Mesendoderm (in vitro differentiated cells): ENCODE results near the gene TENT5C.

ENCODE experiments used
- DNase-seq: peaks from one replicate; pipeline ENCODE4 v3.0.0; 2013
- H2AK5ac ChIP-seq: 2 replicates; pipeline ENCODE4 v1.6.1; 2013; ENCODE audit warnings: low read length, inconsistent platforms
- H2BK120ac ChIP-seq: 2 replicates; pipeline ENCODE4 v1.6.1; 2013; ENCODE audit warnings: low read depth, mild to moderate bottlenecking, low read length, moderate library complexity, mixed read lengths
- H2BK15ac ChIP-seq: replicated peaks from 2 replicates; pipeline ENCODE4 v1.6.1; 2013; ENCODE audit warnings: low read depth, mild to moderate bottlenecking, moderate library complexity
- H2BK5ac ChIP-seq: 2 replicates; pipeline ENCODE4 v1.6.1; 2013; ENCODE audit warnings: low read length, inconsistent platforms
- H3K18ac ChIP-seq: 2 replicates; pipeline ENCODE4 v1.6.1; 2013; ENCODE audit warnings: mild to moderate bottlenecking, low read length, mixed read lengths
- H3K23ac ChIP-seq: one replicate; pipeline ENCODE4 v1.6.1; 2013; ENCODE audit warnings: low read length
- H3K27ac ChIP-seq: 2 replicates; pipeline ENCODE4 v1.5.1; 2013; ENCODE audit warnings: low read depth, mild to moderate bottlenecking, inconsistent platforms, low read length, moderate library complexity
- H3K27me3 ChIP-seq: 2 replicates; pipeline ENCODE4 v1.6.1; 2013; ENCODE audit warnings: low read length, control low read depth, mild to moderate bottlenecking, inconsistent platforms; ENCODE audit not compliant: insufficient read depth, poor library complexity
- H3K36me3 ChIP-seq: 2 replicates; pipeline ENCODE4 v1.6.1; 2013; ENCODE audit warnings: low read length, inconsistent platforms; ENCODE audit not compliant: control insufficient read depth, insufficient read depth
- H3K4ac ChIP-seq: one replicate; pipeline ENCODE4 v1.6.1; 2013; ENCODE audit warnings: low read depth, mild to moderate bottlenecking, low read length, moderate library complexity
- H3K4me1 ChIP-seq: 2 replicates; pipeline ENCODE4 v1.6.1; 2013; ENCODE audit warnings: low read depth, low read length, inconsistent platforms; ENCODE audit not compliant: control insufficient read depth
- H3K4me2 ChIP-seq: 2 replicates; pipeline ENCODE4 v1.6.1; 2013; ENCODE audit warnings: low read length
- H3K4me3 ChIP-seq: 2 replicates; pipeline ENCODE4 v1.5.1; 2013; ENCODE audit warnings: mild to moderate bottlenecking, low read length
- H3K56ac ChIP-seq: one replicate; pipeline ENCODE4 v1.6.1; 2013; ENCODE audit warnings: low read length
- H3K79me1 ChIP-seq: 2 replicates; pipeline ENCODE4 v1.6.1; 2013; ENCODE audit warnings: low read length, inconsistent platforms
- H3K79me2 ChIP-seq: 2 replicates; pipeline ENCODE4 v1.6.1; 2013; ENCODE audit warnings: mild to moderate bottlenecking, low read length; ENCODE audit not compliant: control insufficient read depth, insufficient read depth
- H3K9ac ChIP-seq: 2 replicates; pipeline ENCODE4 v1.6.1; 2013; ENCODE audit warnings: low read length, inconsistent platforms
- H4K5ac ChIP-seq: one replicate; pipeline ENCODE4 v1.6.1; 2013; ENCODE audit warnings: low read length
- H4K8ac ChIP-seq: one replicate; pipeline ENCODE4 v1.6.1; 2013; ENCODE audit warnings: low read depth, mild to moderate bottlenecking, control low read depth, low read length, moderate library complexity
- WGBS: extraction: QIAGEN DNeasy Blood & Tissue Kit; methylation state at CpG from one replicate; pipeline ENCODE4 v1.1.7; 2013; ENCODE audit warnings: low lambda C conversion rate, missing lambda C conversion rate; ENCODE audit not compliant: insufficient coverage; ENCODE audit errors: extremely low coverage; 5-methylcytosine and 5-hydroxymethylcytosine counted together

Gene TENT5C

DNA sequence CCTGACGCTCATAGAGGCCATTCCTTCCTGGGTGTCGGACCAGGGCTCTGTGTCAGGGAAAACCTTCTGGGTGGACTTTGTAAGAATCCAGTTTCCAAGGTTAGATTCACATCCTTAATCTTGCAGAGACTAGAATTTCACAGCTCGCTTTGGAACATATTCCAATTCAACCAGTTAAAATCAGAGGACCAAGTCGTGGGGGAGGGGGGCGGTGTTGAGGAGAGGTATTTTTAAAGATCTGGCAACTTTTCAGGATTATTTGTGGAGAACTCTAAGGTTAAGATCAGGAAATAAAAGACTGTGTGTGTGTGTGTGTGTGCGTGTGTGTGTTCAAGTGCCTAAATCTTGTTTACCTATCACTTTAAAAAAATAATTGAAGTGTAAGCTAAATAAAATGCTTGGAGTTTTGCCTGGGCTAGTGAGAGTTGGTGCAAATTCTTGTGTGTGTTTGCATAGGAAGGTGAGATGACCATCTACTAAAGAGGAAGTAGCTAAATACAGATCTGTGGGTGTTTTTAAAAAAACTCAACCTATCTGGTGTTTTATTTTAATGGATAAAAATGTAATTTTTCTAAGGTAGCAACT, 21.8 kb downstream of the TENT5C start:
- WGBS, result no CpG with 5 or more reads among the region's 6 CpGs
- Histone ChIP-seq H3K4me2 (no peak overlapping the region), H3K23ac (no peak overlapping the region), H3K4me1 (peaks cover 2% of the 10 kb centered on the region), H3K18ac (no peak overlapping the region), H3K27me3 (no peaks in the 10 kb centered on the region), H3K56ac (no peak overlapping the region), H3K4me3 (no peak overlapping the region), H2BK15ac (no peak overlapping the region), H2AK5ac (no peak overlapping the region), H3K36me3 (no peaks in the 10 kb centered on the region), H4K8ac (no peak overlapping the region), H3K79me2 (no peaks in the 10 kb centered on the region), H4K5ac (no peak overlapping the region), H2BK120ac (no peak overlapping the region), H3K4ac (no peak overlapping the region), H3K9ac (no peak overlapping the region), H3K27ac (no peak overlapping the region), H3K79me1 (no peaks in the 10 kb centered on the region), H2BK5ac (no peak overlapping the region)
- no peak for DNase-seq

DNA sequence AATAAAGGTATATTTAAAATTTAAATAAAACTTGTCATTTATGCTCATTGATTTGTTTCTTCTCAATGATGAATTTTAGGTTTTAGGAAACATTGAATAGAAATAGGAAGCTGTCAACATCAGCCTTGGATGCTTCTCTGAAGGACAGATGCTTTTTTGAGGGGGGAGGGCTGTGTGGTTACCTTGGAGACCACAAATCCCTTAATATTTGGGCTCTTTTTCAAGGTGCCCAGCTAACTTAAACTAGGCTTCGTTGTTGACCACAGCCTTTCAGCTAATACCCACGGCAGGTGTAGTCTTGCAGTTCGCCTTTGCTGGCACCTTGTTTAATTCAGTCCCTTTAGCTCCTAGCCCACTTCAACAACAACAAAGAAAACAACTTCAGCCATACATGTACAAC, 22.5 kb downstream of the TENT5C start:
- H3K18ac ChIP-seq, result no peak overlapping the region
- H3K79me2 ChIP-seq, result no peaks in the 10 kb centered on the region
- H3K27ac ChIP-seq, result no peak overlapping the region
- no peak overlapping the region for H4K8ac ChIP-seq
- H2BK5ac ChIP-seq, result no peak overlapping the region
- no peak for DNase-seq
- no peak overlapping the region for H3K23ac ChIP-seq
- no CpG with 5 or more reads among the region's 3 CpGs for WGBS
- no peaks in the 10 kb centered on the region for H3K27me3 ChIP-seq
- peaks cover 2% of the 10 kb centered on the region for H3K4me1 ChIP-seq
- no peak overlapping the region for H3K9ac ChIP-seq
- H3K4me3 ChIP-seq, result no peak overlapping the region
- H2AK5ac ChIP-seq, result no peak overlapping the region
- H4K5ac ChIP-seq, result no peak overlapping the region
- H3K36me3 ChIP-seq, result no peaks in the 10 kb centered on the region
- H2BK15ac ChIP-seq, result no peak overlapping the region
- no peak overlapping the region for H2BK120ac ChIP-seq
- H3K4me2 ChIP-seq, result no peak overlapping the region
- no peak overlapping the region for H3K56ac ChIP-seq
- H3K79me1 ChIP-seq, result no peaks in the 10 kb centered on the region
- no peak overlapping the region for H3K4ac ChIP-seq

DNA sequence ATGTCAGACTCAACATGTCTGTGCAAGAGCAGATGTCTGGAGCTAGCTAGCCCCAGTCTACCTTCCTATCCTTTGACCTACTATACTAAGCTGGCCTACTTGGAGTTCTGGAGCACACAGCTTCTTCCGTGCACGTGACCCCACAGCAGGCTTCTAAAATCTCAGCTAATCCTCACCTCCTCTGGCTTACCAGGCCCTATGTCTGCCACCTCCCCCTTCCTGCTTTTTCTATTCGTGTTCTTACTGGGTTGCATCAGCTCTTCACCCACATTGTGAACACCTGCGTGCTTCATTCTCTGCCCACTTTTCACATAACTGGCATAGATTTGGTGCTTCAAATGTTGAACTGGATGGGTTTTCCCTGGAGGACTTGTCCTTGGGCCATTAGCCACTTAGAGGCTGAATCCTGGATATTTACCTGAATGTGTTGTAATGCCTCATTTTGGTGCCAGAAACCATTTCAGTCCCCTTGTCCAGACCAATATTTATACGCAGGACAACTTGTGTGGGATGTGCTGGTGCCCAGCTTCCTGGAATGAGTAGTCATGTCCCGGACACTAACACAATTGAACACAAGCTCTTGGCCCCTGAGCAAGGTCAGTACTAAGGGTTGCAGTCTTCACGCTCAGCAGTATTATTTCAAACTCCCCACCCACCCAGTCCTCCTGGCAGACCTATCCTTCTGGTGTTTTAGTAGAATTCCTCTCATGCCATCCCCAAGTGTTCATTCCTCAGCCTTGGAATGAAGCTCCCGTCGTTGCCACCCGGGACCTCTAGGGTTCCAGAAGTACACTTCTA, 24.0 kb downstream of the TENT5C start:
- Histone ChIP-seq H3K27me3 (no peaks in the 10 kb centered on the region), H3K9ac (no peak overlapping the region)

DNA sequence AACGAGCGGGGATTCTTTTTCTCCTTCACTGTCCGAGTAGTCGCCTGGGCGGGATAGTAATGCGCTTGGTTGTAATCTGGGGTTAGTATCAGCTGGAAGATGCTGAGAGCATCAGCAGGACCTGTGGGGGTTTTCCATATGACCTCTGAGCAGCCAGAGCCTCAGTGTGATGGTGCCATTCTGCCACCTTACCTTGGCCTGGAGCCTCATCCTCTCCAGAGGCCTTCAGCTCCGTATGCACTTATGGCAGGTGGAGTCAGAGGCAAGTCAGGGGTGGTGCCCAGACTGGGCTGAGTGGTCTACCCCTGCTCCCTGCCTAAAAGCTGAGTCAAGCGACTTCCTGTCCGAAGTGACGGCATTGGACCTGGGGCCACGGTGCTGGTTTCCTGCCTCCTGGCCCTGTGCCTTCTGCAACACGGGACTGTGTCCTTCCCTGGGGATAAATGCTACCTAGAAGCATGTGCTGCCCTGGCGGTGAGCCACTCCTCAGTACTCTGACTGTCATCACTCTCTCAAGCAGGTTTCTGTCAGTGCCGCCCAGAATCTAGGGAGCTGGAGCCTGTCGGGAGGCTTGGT, 24.7 kb downstream of the TENT5C start:
- H2BK15ac ChIP-seq, result no peak overlapping the region
- no peak overlapping the region for H4K5ac ChIP-seq
- no peak overlapping the region for H3K4me2 ChIP-seq
- H3K79me2 ChIP-seq, result no peaks in the 10 kb centered on the region
- H3K4ac ChIP-seq, result no peak overlapping the region
- H2BK120ac ChIP-seq, result no peak overlapping the region
- H3K36me3 ChIP-seq, result no peaks in the 10 kb centered on the region
- no peak overlapping the region for H3K4me3 ChIP-seq
- no peak overlapping the region for H2AK5ac ChIP-seq
- no peak overlapping the region for H3K18ac ChIP-seq
- DNase-seq, result no peak
- no peaks in the 10 kb centered on the region for H3K27me3 ChIP-seq
- peaks cover 2% of the 10 kb centered on the region for H3K4me1 ChIP-seq
- no peak overlapping the region for H3K23ac ChIP-seq
- no CpG with 5 or more reads among the region's 15 CpGs for WGBS
- no peak overlapping the region for H3K27ac ChIP-seq
- H3K79me1 ChIP-seq, result no peaks in the 10 kb centered on the region
- H3K9ac ChIP-seq, result no peak overlapping the region
- H2BK5ac ChIP-seq, result no peak overlapping the region
- H3K56ac ChIP-seq, result no peak overlapping the region
- no peak overlapping the region for H4K8ac ChIP-seq

More for the DNA sequence above, 24.0 kb downstream of the TENT5C start:
- DNase-seq, result no peak
- no CpG with 5 or more reads among the region's 10 CpGs for WGBS
- H3K36me3 ChIP-seq, result no peaks in the 10 kb centered on the region
- H3K79me1 ChIP-seq, result no peaks in the 10 kb centered on the region
- H2BK5ac ChIP-seq, result no peak overlapping the region
- H2BK120ac ChIP-seq, result no peak overlapping the region
- H3K23ac ChIP-seq, result no peak overlapping the region
- no peak overlapping the region for H3K18ac ChIP-seq
- H4K8ac ChIP-seq, result no peak overlapping the region
- H3K4me1 ChIP-seq, result peaks cover 2% of the 10 kb centered on the region
- H2AK5ac ChIP-seq, result no peak overlapping the region
- no peak overlapping the region for H2BK15ac ChIP-seq
- no peak overlapping the region for H3K4me3 ChIP-seq
- no peak overlapping the region for H3K4ac ChIP-seq
- H3K56ac ChIP-seq, result no peak overlapping the region
- H3K4me2 ChIP-seq, result no peak overlapping the region
- no peak overlapping the region for H4K5ac ChIP-seq
- no peaks in the 10 kb centered on the region for H3K79me2 ChIP-seq
- H3K27ac ChIP-seq, result no peak overlapping the region

DNA sequence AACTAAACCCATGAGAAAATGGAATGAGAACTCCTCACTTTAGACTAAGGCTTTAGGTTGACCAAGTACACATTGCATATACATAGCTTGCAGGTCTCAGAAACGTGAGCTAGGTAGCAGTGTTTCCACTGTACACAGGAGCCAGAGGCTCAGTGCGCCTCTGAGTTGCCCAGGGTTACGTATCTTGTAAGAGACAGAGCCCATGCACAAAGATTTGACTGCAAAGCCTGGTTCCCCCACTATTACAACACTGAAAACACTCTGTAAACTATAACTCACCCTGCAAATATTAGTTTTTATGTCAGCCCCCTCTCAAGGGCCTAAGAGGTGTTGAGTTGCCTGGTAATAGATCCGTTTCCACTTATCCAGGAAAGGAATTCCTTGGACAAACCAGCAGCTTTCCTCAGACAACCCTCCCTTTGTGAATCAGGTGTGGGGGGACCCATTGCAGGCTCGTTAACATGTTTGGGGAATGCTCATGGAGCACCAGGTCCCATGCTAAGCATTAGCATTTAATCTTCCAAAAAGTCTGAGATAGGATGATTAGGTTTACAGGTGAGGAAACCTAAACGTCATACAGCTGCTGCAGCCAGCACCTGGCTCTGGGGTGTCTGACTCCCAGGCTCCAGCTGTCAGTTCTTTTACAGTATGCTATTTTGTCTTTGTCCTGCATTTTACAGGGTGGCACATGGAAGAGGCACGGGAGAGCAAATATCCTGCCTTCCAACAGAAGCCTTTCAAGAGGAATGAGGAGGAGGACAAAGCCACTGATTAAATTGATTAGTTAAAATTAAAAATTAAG, 25.7 kb downstream of the TENT5C start:
- no peaks in the 10 kb centered on the region for H3K79me1 ChIP-seq
- H3K56ac ChIP-seq, result no peak overlapping the region
- no peak overlapping the region for H2BK5ac ChIP-seq
- no peak for DNase-seq
- no CpG with 5 or more reads among the region's 7 CpGs for WGBS
- H3K18ac ChIP-seq, result no peak overlapping the region
- H3K79me2 ChIP-seq, result no peaks in the 10 kb centered on the region
- H3K27me3 ChIP-seq, result no peaks in the 10 kb centered on the region
- H2BK15ac ChIP-seq, result no peak overlapping the region
- no peak overlapping the region for H3K4me3 ChIP-seq
- H3K27ac ChIP-seq, result no peak overlapping the region
- no peak overlapping the region for H4K8ac ChIP-seq
- no peak overlapping the region for H2AK5ac ChIP-seq
- peaks cover 2% of the 10 kb centered on the region for H3K4me1 ChIP-seq
- H3K23ac ChIP-seq, result no peak overlapping the region
- H3K4ac ChIP-seq, result no peak overlapping the region
- H3K36me3 ChIP-seq, result no peaks in the 10 kb centered on the region
- H3K9ac ChIP-seq, result no peak overlapping the region
- no peak overlapping the region for H2BK120ac ChIP-seq
- no peak overlapping the region for H4K5ac ChIP-seq
- no peak overlapping the region for H3K4me2 ChIP-seq
